ENCODE data around the gene MAP2K2.
A peak's percentile ranks its signal among the peaks of the same experiment; 100 is the strongest.
"Not testable (repeated sequence)": the region's sequence is repeated elsewhere in the genome, so short reads cannot be mapped to it uniquely, and the experiment has no call there.

The MAP2K2 gene

DNA sequence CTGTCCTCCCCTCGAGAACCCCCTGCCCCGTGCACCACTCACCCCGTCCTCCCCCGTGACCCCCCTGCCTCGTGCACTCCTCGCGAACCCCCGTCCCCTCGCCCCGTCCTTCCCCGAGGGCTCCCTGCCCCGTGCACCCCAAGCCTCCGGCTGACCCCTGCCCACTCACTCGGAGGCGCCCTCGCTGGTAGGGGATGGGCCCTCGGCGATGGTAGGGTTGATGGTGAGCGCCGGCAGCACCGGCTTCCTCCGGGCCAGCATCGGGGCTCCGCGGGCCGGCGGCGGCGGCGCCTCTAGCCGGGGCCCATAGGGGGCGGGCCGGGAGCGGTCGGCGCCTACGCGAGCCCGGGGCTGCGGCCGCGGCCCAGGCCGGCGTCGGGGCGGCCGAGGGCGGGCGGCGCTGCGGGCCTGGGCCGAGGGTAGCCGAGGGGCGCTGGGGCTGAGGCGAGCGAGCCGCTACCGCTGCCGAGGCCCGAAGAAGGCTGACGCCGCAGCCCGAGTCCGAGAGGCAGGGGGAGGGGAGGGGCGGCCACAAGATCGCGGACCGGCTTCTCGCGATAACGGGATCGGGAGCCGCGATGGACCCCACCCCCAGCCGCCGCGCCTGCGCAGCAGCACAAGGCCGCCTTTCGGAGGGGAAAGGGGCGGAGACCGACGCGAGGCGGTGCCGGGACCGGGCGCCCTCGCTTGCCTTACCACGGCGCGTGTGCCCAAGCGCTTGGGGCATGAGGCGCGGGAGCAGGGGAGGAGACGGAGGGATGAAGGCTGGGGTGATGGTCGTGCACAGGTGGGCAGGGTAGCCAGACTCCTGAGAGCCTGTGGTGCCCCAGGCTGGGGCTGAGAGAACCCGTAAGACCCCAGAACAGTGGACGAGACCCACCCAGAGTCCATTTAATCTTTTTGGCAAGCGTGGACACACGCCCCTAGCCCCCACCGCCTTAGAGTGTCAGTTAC, at the start of gene MAP2K2:
TSS of gene MAP2K2 (minus strand) at position 508 of the 954 bp plus-strand sequence. CDS start at position 261, 247 bp downstream.
- peak; percentile 96 for DNase-seq

DNA sequence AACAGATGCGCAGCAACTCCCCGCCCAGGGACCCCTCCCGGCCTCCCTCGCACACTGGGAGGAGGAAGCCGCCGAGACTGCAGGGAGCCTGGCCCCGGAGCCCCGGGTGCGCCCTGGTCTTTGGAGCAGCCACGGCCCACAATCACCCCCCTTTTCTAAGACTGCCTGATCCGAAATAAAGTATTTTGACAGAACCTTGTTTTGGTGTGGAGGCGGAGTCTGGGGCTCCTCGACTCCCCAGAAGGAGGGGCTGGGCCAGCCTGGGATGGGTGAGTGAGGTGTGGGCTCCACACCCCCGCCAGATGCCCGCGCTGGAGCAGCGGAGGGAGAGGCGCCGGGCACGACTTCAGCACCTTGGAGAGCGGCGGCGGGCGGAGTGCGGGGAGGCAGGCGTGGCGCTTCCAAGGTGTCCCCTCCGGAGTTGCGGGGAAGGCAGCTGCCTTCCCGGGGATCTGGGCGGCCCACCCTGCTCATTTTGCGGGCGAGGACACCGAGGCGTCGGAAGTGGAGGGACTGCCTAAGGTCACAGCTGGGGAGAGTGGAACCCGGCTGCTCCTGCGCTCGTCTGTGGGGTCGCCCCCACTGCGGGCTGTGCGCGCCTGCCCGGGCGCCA, 49.0 kb upstream of the MAP2K2 start:
- DNase-seq = peak; percentile 25

GRCh38 chr19:4171676-4172075, 47.8 kb upstream of the MAP2K2 start:
- DNase-seq = no peak

DNA sequence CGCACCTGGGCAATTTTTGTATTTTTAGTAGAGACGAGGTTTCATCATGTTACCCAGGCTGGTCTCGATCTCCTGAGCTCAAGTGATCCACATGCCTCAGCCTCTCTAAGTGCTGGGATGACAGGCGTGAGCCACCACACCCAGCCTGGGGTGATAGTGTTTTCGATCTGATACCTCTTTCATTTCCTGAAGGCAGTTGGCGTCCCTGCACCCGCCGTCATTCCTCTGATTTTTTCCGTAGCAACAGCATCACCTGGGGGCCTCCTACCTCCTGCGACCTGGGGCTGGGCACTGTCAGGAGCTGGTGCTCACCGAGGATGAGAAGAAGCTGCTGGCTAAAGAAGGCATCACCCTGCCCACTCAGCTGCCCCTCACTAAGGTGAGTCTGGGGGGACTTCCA, 40.3 kb upstream of the MAP2K2 start:
- no peak for DNase-seq

GRCh38 chr19:4161415-4162077, 37.6 kb upstream of the MAP2K2 start:
- no peak for DNase-seq

GRCh38 chr19:4157971-4158370, 34.0 kb upstream of the MAP2K2 start:
- not testable (repeated sequence) for DNase-seq

DNA sequence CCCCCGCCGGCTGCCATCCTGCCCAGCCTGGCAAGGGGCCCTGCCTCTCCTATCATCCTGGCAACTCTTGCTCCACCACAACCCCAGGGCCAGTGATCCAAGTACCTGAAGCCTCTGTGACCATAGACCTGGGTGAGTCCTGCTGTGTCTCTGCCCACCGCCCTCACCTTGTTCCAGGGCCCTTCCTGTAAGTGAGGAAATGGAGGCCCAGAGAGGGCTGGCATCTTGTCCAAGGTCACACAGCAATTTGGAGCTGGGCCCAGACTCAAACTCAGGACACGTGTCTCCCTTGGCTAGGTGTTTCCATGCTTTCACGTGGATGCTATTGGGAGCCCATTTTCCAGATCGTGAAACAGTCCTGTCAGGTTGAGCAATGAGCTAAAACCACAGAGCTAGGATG, 33.2 kb upstream of the MAP2K2 start:
- DNase-seq = no peak

GRCh38 chr19:4154571-4155312, 30.8 kb upstream of the MAP2K2 start:
- no peak for DNase-seq

GRCh38 chr19:4152241-4152998, 28.5 kb upstream of the MAP2K2 start:
- no peak for DNase-seq

GRCh38 chr19:4151623-4152022, 27.7 kb upstream of the MAP2K2 start:
- no peak for DNase-seq

DNA sequence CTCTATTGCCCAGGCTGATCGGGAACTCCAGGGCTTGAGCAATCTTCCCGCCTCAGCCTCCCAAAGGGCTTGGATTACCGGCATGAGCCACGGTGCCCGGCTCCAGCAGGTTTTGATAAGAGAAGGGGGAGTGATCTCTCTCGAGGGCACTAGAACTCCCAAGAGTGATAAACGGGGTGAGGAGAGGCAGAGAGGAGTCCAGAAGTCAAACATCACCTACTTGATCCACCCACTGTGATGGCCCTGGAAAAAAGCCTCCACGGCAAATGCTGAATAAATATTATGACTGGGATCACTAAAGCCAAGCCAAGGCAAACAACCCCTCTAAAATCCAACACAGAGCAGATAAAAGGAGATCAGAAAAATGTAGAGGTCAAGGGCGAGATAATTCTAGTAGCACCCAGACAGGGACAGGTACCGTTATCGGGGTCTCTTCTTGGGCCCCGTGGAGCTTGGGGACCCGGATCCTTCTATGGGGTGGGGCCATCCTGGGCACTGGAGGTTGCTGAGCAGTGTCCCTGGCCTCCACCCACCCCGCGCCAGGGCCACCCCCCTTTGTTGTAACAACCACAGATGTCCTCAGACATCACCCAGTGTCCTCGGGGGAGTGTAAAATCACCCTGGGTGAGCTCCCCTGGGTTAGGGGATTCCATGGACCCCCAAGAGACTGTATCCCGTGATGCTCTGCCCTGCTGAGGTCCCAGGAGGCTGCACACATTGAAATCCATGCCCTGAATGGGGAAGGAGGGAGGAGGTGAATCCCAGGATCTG, 25.8 kb upstream of the MAP2K2 start:
- no peak for DNase-seq

- DNase-seq = no peak
These were observed 20.8 kb upstream of the MAP2K2 start for GRCh38 chr19:4144666-4145249.

- DNase-seq = not testable (repeated sequence)
These were observed 19.0 kb upstream of the MAP2K2 start for GRCh38 chr19:4142916-4143315.

DNA sequence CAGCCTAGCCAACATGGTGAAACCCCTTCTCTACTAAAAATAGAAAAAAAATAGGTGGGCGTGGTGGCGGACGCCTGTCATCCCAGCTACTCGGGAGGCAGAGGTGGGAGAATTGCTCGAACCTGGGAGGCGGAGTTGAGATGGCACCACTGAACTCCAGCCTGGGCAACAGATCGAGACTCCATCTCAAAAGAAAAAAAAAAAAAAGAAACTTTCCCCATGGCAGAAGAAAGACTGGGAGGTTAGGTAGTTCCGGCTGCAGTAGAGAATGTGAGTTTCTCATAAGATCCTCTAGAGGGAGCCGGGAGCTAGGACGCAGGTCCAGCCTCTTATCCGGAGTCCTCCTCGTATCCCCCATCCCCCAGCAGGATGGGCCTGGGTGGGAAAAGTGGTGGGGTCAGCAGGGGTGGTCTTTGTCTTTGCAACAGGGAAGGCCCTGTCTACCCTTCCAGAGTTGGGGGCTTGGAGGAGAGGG, 16.4 kb upstream of the MAP2K2 start:
- DNase-seq = no peak

GRCh38 chr19:4139614-4140236, 15.8 kb upstream of the MAP2K2 start:
- DNase-seq = peak; percentile 90

DNA sequence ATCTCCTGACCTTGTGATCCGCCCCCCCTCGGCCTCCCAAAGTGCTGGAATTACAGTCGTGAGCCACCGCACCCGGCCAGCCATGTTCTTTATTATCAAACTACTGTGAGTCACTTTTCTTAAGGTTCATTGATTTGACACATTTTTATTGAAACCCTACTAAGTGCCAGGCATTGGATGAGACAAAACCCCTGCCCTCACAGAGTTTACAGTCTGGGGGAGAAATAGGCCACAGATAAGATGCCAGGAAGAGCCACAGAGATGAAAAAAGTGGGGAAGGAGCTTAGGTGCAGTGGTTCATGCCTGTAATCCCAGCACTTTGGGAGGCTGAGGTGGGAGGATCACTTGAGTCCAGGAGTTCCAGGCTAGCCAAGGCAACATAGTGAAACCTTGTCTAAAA, 14.5 kb upstream of the MAP2K2 start:
- DNase-seq = no peak

GRCh38 chr19:4136680-4137088, 12.8 kb upstream of the MAP2K2 start:
- DNase-seq = no peak

DNA sequence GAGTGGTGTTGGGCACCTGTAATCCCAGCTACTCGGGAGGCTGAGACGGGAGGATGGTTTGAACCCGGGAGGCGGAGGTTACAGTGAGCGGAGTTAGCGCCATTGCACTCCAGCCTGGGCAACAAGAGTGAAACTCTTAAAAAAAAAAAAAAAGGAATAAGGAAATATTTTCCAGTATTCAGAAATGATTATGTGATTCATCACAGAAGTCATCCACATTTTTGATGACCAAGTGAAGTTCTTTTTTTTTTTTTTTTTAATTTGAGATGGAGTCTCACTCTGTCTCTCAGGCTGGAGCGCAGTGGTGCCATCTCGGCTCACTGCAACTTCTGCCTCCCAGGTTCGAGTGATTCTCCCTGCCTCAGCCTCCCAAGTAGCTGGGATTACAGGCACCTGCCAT, 11.5 kb upstream of the MAP2K2 start:
- not testable (repeated sequence) for DNase-seq

- no peak for DNase-seq
These were observed 10.4 kb upstream of the MAP2K2 start for GRCh38 chr19:4134351-4134750.

DNA sequence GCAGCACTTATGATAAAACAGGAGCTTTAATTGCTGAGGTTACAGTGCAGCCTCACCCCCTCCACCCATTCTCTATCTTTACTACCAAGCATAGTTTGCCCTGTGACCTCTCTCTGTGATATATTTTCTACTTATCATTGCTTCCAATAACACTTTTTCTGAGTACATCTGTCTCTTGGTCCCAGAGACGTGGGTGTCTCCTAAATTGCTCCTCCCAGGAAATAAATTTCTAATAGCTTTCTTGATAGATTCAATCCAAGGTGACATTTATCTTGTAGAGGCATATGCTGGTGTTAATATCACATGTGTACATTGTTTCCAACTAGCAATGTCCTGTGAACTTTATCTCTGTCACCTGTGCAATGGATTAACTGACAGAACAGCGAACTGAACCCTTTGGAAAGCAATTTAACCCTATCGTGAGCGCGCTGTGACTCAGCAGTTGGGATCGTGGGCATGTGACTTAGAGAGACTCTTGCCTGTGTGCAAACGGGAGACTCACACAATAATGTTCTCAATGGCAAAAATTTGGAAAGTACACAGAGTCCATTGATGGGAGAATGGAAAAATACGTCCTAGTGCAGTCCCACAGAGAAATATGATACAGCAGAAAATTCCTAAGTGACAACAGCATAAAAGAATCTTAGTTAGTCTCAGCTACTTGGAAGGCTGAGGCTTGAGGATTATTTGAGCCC, 7.0 kb upstream of the MAP2K2 start:
- no peak for DNase-seq

Data from activated T-cell treated with anti-CD3 and anti-CD28 coated beads for 4 hours (primary cell).